Measurements from ENCODE around the gene OPRD1. TPM values are rescaled to one million over a fixed set of nuclear protein-coding genes. Genes with fewer than 3 reads are reported as not detected.
A peak's percentile ranks its signal among the peaks of the same experiment; 100 is the strongest.

Gene OPRD1
- total and polyA plus RNA-seq, 2 donors (not counting 1 experiment from before 2014, with no cell fraction given), result not detected

GRCh38 chr1:28776341-28776740 is 35.6 kb upstream of the OPRD1 start:
- no peak overlapping the region for H3K27ac Mint-ChIP-seq
- no peak for TF ChIP-seq EZH2 (IDR thresholded peaks at IDR 0.05; ENCODE audit: borderline replicate concordance, insufficient read depth, low read depth, low read length, poor library complexity, severe bottlenecking)
- TF ChIP-seq CTCF (IDR thresholded peaks at IDR 0.05), result no peak
- 98% methylated on average over 16 of the region's 17 CpGs for WGBS (ENCODE audit: insufficient coverage)

GRCh38 chr1:28778021-28778420 is 33.9 kb upstream of the OPRD1 start:
- H2AFZ ChIP-seq (ENCODE audit: insufficient read depth, low read depth, low read length, poor library complexity, severe bottlenecking), result no peak overlapping the region
- no peaks in the 10 kb centered on the region for H3K27me3 Mint-ChIP-seq
- H3K27me3 ChIP-seq (replicated peaks in 1 of 4; ENCODE audit: control extremely low read depth in 1 of 4, control insufficient read depth in 3 of 4, insufficient read depth in 4 of 4, low read length in 3 of 4), result no peaks in the 10 kb centered on the region
- no peaks in the 10 kb centered on the region for H4K20me1 ChIP-seq (ENCODE audit: control insufficient read depth, insufficient read depth, low read length, poor library complexity, severe bottlenecking)
- CTCF ChIA-PET, result interaction anchor here (1.2 kb wide), 1 partner anchor 99 kb away, joined by 4 read pairs; no protein-coding TSS in a partner anchor
- H3K9me3 Mint-ChIP-seq (ENCODE audit: insufficient read depth), result no peaks in the 10 kb centered on the region
- peaks cover 11% of the 10 kb centered on the region for H3K4me1 Mint-ChIP-seq
- no peaks in the 10 kb centered on the region for H3K36me3 ChIP-seq (replicated peaks in 1 of 2; ENCODE audit: control extremely low read depth in 1 of 2, control insufficient read depth in 1 of 2, extremely low read depth in 1 of 2, insufficient read depth in 2 of 2, low read length in 1 of 2)
- H3K79me2 ChIP-seq (ENCODE audit: control insufficient read depth, insufficient read depth, low read length), result no peaks in the 10 kb centered on the region
- H3K4me3 ChIP-seq (ENCODE audit: control extremely low read depth in 1 of 5, extremely low read depth in 1 of 5, insufficient read depth in 1 of 5, low read depth in 2 of 5, low read length in 4 of 5), result no peak overlapping the region
- H3K27ac ChIP-seq (ENCODE audit: low read length in 2 of 2), result no peak overlapping the region
- WGBS (ENCODE audit: insufficient coverage), result 92% methylated on average over 2 of the region's 2 CpGs
- no peak overlapping the region for H3K4me3 Mint-ChIP-seq
- no peak overlapping the region for H3K9ac ChIP-seq (ENCODE audit: low read length)
- no peak overlapping the region for H3K4me2 ChIP-seq (replicated peaks; ENCODE audit: low read depth, low read length, poor library complexity, severe bottlenecking)
- no peak overlapping the region for H3K27ac Mint-ChIP-seq
- DNase-seq (no peak), ATAC-seq (ENCODE audit: low read depth) (no peak)
- intact Hi-C loops (cut with micrococcal nuclease), result no loop called here
- TF ChIP-seq CTCF (IDR thresholded peaks at IDR 0.05) (no peak), EZH2 (IDR thresholded peaks at IDR 0.05; ENCODE audit: borderline replicate concordance, insufficient read depth, low read depth, low read length, poor library complexity, severe bottlenecking) (no peak)
- POLR2A ChIA-PET, result no interaction called here
- peaks cover 7 to 15% of the 10 kb centered on the region in 2 donors for H3K4me1 ChIP-seq (ENCODE audit: control insufficient read depth in 2 of 2, insufficient read depth in 2 of 2, low read length in 2 of 2)
- H3K9me3 ChIP-seq (ENCODE audit: control extremely low read depth in 1 of 3, control insufficient read depth in 2 of 3, insufficient read depth in 1 of 3, low read length in 2 of 3), result no peaks in the 10 kb centered on the region

More at GRCh38 chr1:28776341-28776740, 35.6 kb upstream of the OPRD1 start:
- Histone ChIP-seq H3K9me3 (ENCODE audit: control extremely low read depth in 1 of 3, control insufficient read depth in 2 of 3, insufficient read depth in 1 of 3, low read length in 2 of 3) (no peaks in the 10 kb centered on the region), H3K79me2 (ENCODE audit: control insufficient read depth, insufficient read depth, low read length) (no peaks in the 10 kb centered on the region), H3K4me3 (ENCODE audit: control extremely low read depth in 1 of 5, extremely low read depth in 1 of 5, insufficient read depth in 1 of 5, low read depth in 2 of 5, low read length in 4 of 5) (no peak overlapping the region), H3K4me1 (ENCODE audit: control insufficient read depth in 2 of 2, insufficient read depth in 2 of 2, low read length in 2 of 2) (peaks cover 7 to 15% of the 10 kb centered on the region in 2 donors), H4K20me1 (ENCODE audit: control insufficient read depth, insufficient read depth, low read length, poor library complexity, severe bottlenecking) (no peaks in the 10 kb centered on the region), H3K4me2 (replicated peaks; ENCODE audit: low read depth, low read length, poor library complexity, severe bottlenecking) (no peak overlapping the region), H3K9ac (ENCODE audit: low read length) (no peak overlapping the region), H2AFZ (ENCODE audit: insufficient read depth, low read depth, low read length, poor library complexity, severe bottlenecking) (no peak overlapping the region), H3K27ac (ENCODE audit: low read length in 2 of 2) (no peak overlapping the region), H3K27me3 (replicated peaks in 1 of 4; ENCODE audit: control extremely low read depth in 1 of 4, control insufficient read depth in 3 of 4, insufficient read depth in 4 of 4, low read length in 3 of 4) (no peaks in the 10 kb centered on the region), H3K36me3 (replicated peaks in 1 of 2; ENCODE audit: control extremely low read depth in 1 of 2, control insufficient read depth in 1 of 2, extremely low read depth in 1 of 2, insufficient read depth in 2 of 2, low read length in 1 of 2) (peaks cover 0 to 1% of the 10 kb centered on the region in 2 experiments)
- POLR2A ChIA-PET, result interaction anchor here (0.7 to 1.0 kb wide), 2 partner anchors 9 to 266 kb away, joined by 3 to 4 read pairs; no protein-coding TSS in a partner anchor
- DNase-seq, result no peak
- H3K4me1 Mint-ChIP-seq, result peaks cover 11% of the 10 kb centered on the region
- ATAC-seq (ENCODE audit: low read depth), result no peak
- no peaks in the 10 kb centered on the region for H3K9me3 Mint-ChIP-seq (ENCODE audit: insufficient read depth)
- CTCF ChIA-PET, result interaction anchor here (0.7 to 5.5 kb wide), 5 partner anchors 9 to 426 kb away, joined by 3 to 42 read pairs (median 7); partner anchors contain the start of gene YTHDF2
- peak overlapping the region; percentile 90 for H3K4me3 Mint-ChIP-seq
- intact Hi-C loops (cut with micrococcal nuclease), result no loop called here
- no peaks in the 10 kb centered on the region for H3K27me3 Mint-ChIP-seq

Measured in B cell (primary cell).